MM.1S (cell line): ENCODE results near the gene AKT1S1.

Experiments used
- DNase-seq: peaks from one replicate; pipeline ENCODE4 v3.0.0-alpha.2; 2015
- H2AFZ ChIP-seq: fragments of 300-600 bp; sonication (generic); 2 replicates; pipeline ENCODE4 v1.6.0; 2016; ENCODE audit warnings: antibody characterized with exemption, low read length
- H3F3A ChIP-seq: fragments of 300-600 bp; sonication (generic); 2 replicates; pipeline ENCODE4 v1.6.1; 2016; ENCODE audit warnings: mild to moderate bottlenecking, antibody characterized with exemption, low read length, moderate library complexity, mixed read lengths; ENCODE audit not compliant: insufficient read depth
- H3K27ac ChIP-seq: fragments of 300-600 bp; sonication (generic); 2 replicates; pipeline ENCODE4 v1.5.1; 2016; ENCODE audit warnings: mild to moderate bottlenecking, low read length
- H3K27me3 ChIP-seq: fragments of 300-600 bp; sonication (generic); replicated peaks from 2 replicates; pipeline ENCODE4 v1.6.0; 2016; ENCODE audit warnings: low read length; ENCODE audit not compliant: insufficient read depth
- H3K36me3 ChIP-seq: fragments of 300-600 bp; sonication (generic); replicated peaks from 2 replicates; pipeline ENCODE4 v1.6.1; 2016; ENCODE audit warnings: mild to moderate bottlenecking, low read length, mixed read lengths; ENCODE audit not compliant: insufficient read depth
- H3K4me1 ChIP-seq: fragments of 300-600 bp; sonication (generic); 2 replicates; pipeline ENCODE4 v1.6.1; 2016; ENCODE audit warnings: low read length, mixed read lengths
- H3K4me2 ChIP-seq: fragments of 300-600 bp; sonication (generic); 2 replicates; pipeline ENCODE4 v1.6.0; 2016; ENCODE audit warnings: low read depth, low read length
- H3K4me3 ChIP-seq: fragments of 300-600 bp; sonication (generic); 2 replicates; pipeline ENCODE4 v1.5.1; 2016; ENCODE audit warnings: low read length, mixed read lengths
- H3K79me2 ChIP-seq: fragments of 300-600 bp; sonication (generic); 2 replicates; pipeline ENCODE4 v1.6.1; 2016; ENCODE audit warnings: mixed run types, low read length, mixed read lengths
- H3K9ac ChIP-seq: fragments of 300-600 bp; sonication (generic); 2 replicates; pipeline ENCODE4 v1.6.1; 2016; ENCODE audit warnings: low read length, mixed read lengths
- H3K9me2 ChIP-seq: fragments of 300-600 bp; sonication (generic); replicated peaks from 2 replicates; pipeline ENCODE4 v1.6.1; 2016; ENCODE audit warnings: mild to moderate bottlenecking, low read length, mixed read lengths; ENCODE audit not compliant: insufficient read depth
- H3K9me3 ChIP-seq: fragments of 300-600 bp; sonication (generic); replicated peaks from 2 replicates; pipeline ENCODE4 v1.6.1; 2016; ENCODE audit warnings: mild to moderate bottlenecking, low read length, mixed read lengths; ENCODE audit not compliant: insufficient read depth
- H4K20me1 ChIP-seq: fragments of 300-600 bp; sonication (generic); 2 replicates; pipeline ENCODE4 v1.6.1; 2016; ENCODE audit warnings: mild to moderate bottlenecking, low read length, moderate library complexity, mixed read lengths; ENCODE audit not compliant: insufficient read depth
- CTCF ChIP-seq: fragments of 300-600 bp; sonication (generic); IDR thresholded peaks from 2 replicates; pipeline ENCODE4 v1.5.1; 2016; ENCODE audit warnings: antibody characterized with exemption, low read length, mixed read lengths
- EZH2 ChIP-seq: fragments of 300-600 bp; sonication (generic); optimal IDR thresholded peaks from 2 replicates; pipeline ENCODE3; 2017; ENCODE audit warnings: low read depth, mild to moderate bottlenecking, antibody characterized with exemption, low read length, mixed read lengths
- EZH2phosphoT487 ChIP-seq: fragments of 300-600 bp; sonication (generic); IDR thresholded peaks from 2 replicates; pipeline ENCODE4 v1.6.1; 2018; ENCODE audit warnings: antibody characterized with exemption, low read length

AKT1S1 gene

GRCh38 chr19:49873129-49873521 lies 4.0 kb downstream of the AKT1S1 start:
- no peaks in the 10 kb centered on the region for H3K36me3 ChIP-seq
- H2AFZ ChIP-seq, result no peak overlapping the region
- no peak overlapping the region for H3K4me3 ChIP-seq
- H3K9me3 ChIP-seq, result no peaks in the 10 kb centered on the region
- no peaks in the 10 kb centered on the region for H4K20me1 ChIP-seq
- H3K27me3 ChIP-seq, result no peaks in the 10 kb centered on the region
- TF ChIP-seq EZH2phosphoT487 (no peak), EZH2 (no peak), CTCF (no peak)
- H3K9me2 ChIP-seq, result no peaks in the 10 kb centered on the region
- H3K4me1 ChIP-seq, result peaks cover 25% of the 10 kb centered on the region
- H3K4me2 ChIP-seq, result no peak overlapping the region
- H3K9ac ChIP-seq, result no peak overlapping the region
- no peak for DNase-seq
- peaks cover 45% of the 10 kb centered on the region for H3K79me2 ChIP-seq
- H3F3A ChIP-seq, result peaks cover 18% of the 10 kb centered on the region; the same call in 1 of the 2 replicates
- H3K27ac ChIP-seq, result no peak overlapping the region

GRCh38 chr19:49872245-49873128 lies 4.7 kb downstream of the AKT1S1 start:
- Histone ChIP-seq H3K36me3 (no peaks in the 10 kb centered on the region), H3K9ac (no peak overlapping the region), H3K9me2 (no peaks in the 10 kb centered on the region), H3K4me2 (no peak overlapping the region), H3K4me1 (peaks cover 26% of the 10 kb centered on the region), H3K27me3 (no peaks in the 10 kb centered on the region), H3K9me3 (no peaks in the 10 kb centered on the region), H3F3A (peaks cover 23% of the 10 kb centered on the region; the same call in 1 of the 2 replicates), H3K27ac (no peak overlapping the region), H3K79me2 (peaks cover 43% of the 10 kb centered on the region), H3K4me3 (no peak overlapping the region), H4K20me1 (no peaks in the 10 kb centered on the region), H2AFZ (no peak overlapping the region)
- no peak for TF ChIP-seq EZH2phosphoT487
- no peak for TF ChIP-seq EZH2
- TF ChIP-seq CTCF, result no peak
- no peak for DNase-seq

GRCh38 chr19:49871349-49871985 lies 5.7 kb downstream of the AKT1S1 start:
- H3K9ac ChIP-seq, result no peak overlapping the region
- H3K79me2 ChIP-seq, result peaks cover 51% of the 10 kb centered on the region
- no peaks in the 10 kb centered on the region for H3K27me3 ChIP-seq
- peaks cover 27% of the 10 kb centered on the region for H3K4me1 ChIP-seq
- no peaks in the 10 kb centered on the region for H3K9me2 ChIP-seq
- peaks cover 31% of the 10 kb centered on the region for H3F3A ChIP-seq
- no peak overlapping the region for H3K4me3 ChIP-seq
- H3K36me3 ChIP-seq, result no peaks in the 10 kb centered on the region
- no peaks in the 10 kb centered on the region for H4K20me1 ChIP-seq
- H3K4me2 ChIP-seq, result no peak overlapping the region
- H2AFZ ChIP-seq, result no peak overlapping the region
- H3K27ac ChIP-seq, result no peak overlapping the region
- no peak for TF ChIP-seq CTCF
- no peak for TF ChIP-seq EZH2
- TF ChIP-seq EZH2phosphoT487, result no peak
- DNase-seq, result no peak
- no peaks in the 10 kb centered on the region for H3K9me3 ChIP-seq
